T follicular helper cell (primary cell): ENCODE measurements around the gene USP4.
A peak's percentile ranks its signal among the peaks of the same experiment; 100 is the strongest.
"Not testable (repeated sequence)": the region's sequence is repeated elsewhere in the genome, so short reads cannot be mapped to it uniquely, and the experiment has no call there.

ENCODE experiments used
- DNase-seq: peaks from one replicate; pipeline ENCODE4 v3.0.0-alpha.2; 2020; ENCODE audit warnings: low read depth
- total RNA-seq, 2 experiments: gene quantifications; one replicate each; lab custom pipeline; 2026; lab: John Stamatoyannopoulos, UW

USP4 gene
- 64.3 to 86.4 reads per million in 2 experiments for total RNA-seq

- DNase-seq: peak; percentile 83
Measured at GRCh38 chr3:49339941-49340800, at the start of gene USP4. USP4 (minus strand) TSS chr3:49340053; CDS start chr3:49340024, 29 bp downstream.

GRCh38 chr3:49389297-49389696 lies 49.4 kb upstream of the USP4 start:
- no peak for DNase-seq

GRCh38 chr3:49388289-49388820 lies 48.5 kb upstream of the USP4 start:
- no peak for DNase-seq

GRCh38 chr3:49387721-49388120 lies 47.9 kb upstream of the USP4 start:
- DNase-seq: no peak

- DNase-seq: no peak
Measured at GRCh38 chr3:49386056-49386756, 46.4 kb upstream of the USP4 start.

GRCh38 chr3:49385617-49386016 lies 45.8 kb upstream of the USP4 start:
- DNase-seq: no peak

- no peak for DNase-seq
Measured at GRCh38 chr3:49383387-49383786, 43.5 kb upstream of the USP4 start.

- DNase-seq: no peak
Measured at GRCh38 chr3:49378249-49378895, 38.5 kb upstream of the USP4 start.

- peak; percentile 6 for DNase-seq
Measured at GRCh38 chr3:49377483-49377882, 37.6 kb upstream of the USP4 start.

- DNase-seq: no peak
Measured at GRCh38 chr3:49371946-49372345, 32.1 kb upstream of the USP4 start.

- no peak for DNase-seq
Measured at GRCh38 chr3:49370585-49371290, 30.9 kb upstream of the USP4 start.

GRCh38 chr3:49362561-49362960 lies 22.7 kb upstream of the USP4 start:
- no peak for DNase-seq

- DNase-seq: no peak
Measured at GRCh38 chr3:49359623-49360022, 19.8 kb upstream of the USP4 start.

- DNase-seq: no peak
Measured at GRCh38 chr3:49358884-49359225, 19.0 kb upstream of the USP4 start.

- peak; percentile 53 for DNase-seq
Measured at GRCh38 chr3:49358217-49358883, 18.5 kb upstream of the USP4 start, which contains the start of gene GPX1. GPX1 (minus strand) TSS chr3:49358353; CDS start chr3:49358278, 75 bp downstream.

GRCh38 chr3:49357443-49358216 lies 17.8 kb upstream of the USP4 start:
- DNase-seq: peak; percentile 20

GRCh38 chr3:49357095-49357442 lies 17.2 kb upstream of the USP4 start:
- not testable (repeated sequence) for DNase-seq

- no peak for DNase-seq
Measured at GRCh38 chr3:49352890-49353421, 13.1 kb upstream of the USP4 start.

GRCh38 chr3:49352281-49352680 lies 12.4 kb upstream of the USP4 start:
- DNase-seq: no peak

GRCh38 chr3:49351521-49352011 lies 11.7 kb upstream of the USP4 start:
- DNase-seq: no peak
